ENCODE data around the gene MINK1.

GRCh38 chr17:4808378-4808767 lies 24.8 kb upstream of the MINK1 start:
- TF ChIP-seq CTCF (IDR thresholded peaks at IDR 0.05; ENCODE audit: insufficient read depth, low read depth, low read length) (no peak), EZH2 (IDR thresholded peaks at IDR 0.05; ENCODE audit: insufficient read depth, low read length) (no peak)
